Stomach (tissue), 4 donors: ENCODE measurements around the gene AOC1.

Experiments used
- CTCF ChIP-seq, 7 experiments: fragments of 450-650 bp in 4 of 7; fragments of 200-600 bp in 3 of 7; sonication (generic) in 3 of 7; IDR thresholded peaks; one replicate each; pipeline ENCODE4 v1.5.1; 2016 to 2019; ENCODE audit warnings: antibody characterized with exemption in 7 of 7, control low read depth in 2 of 7, mild to moderate bottlenecking in 1 of 7
- POLR2A ChIP-seq, 4 donors: fragments of 450-650 bp; IDR thresholded peaks; one replicate each; pipeline ENCODE4 v1.6.1; 2016; ENCODE audit warnings: antibody characterized with exemption in 4 of 4, control low read depth in 2 of 4, mild to moderate bottlenecking in 1 of 4, moderate library complexity in 1 of 4
- POLR2AphosphoS5 ChIP-seq, 3 donors: sonication (generic); formaldehyde crosslinking; IDR thresholded peaks; one replicate each; pipeline ENCODE4 v1.6.1; 2016; ENCODE audit warnings: antibody characterized with exemption in 3 of 3

- TF ChIP-seq CTCF (IDR thresholded peaks at IDR 0.05) (no peak), POLR2AphosphoS5 (IDR thresholded peaks at IDR 0.05) (no peak), POLR2A (IDR thresholded peaks at IDR 0.05) (no peak)
Observed at GRCh38 chr7:150851492-150852370, 586 bp upstream of the AOC1 start.
